HEK293T (cell line): ENCODE results near the gene CFAP299.

Experiments used
- FOXM1 ChIP-seq: fragments of 450-650 bp; IDR thresholded peaks from 2 replicates; pipeline ENCODE4 v1.6.1; 2017; ENCODE audit warnings: mild to moderate bottlenecking, borderline replicate concordance
- L3MBTL2 ChIP-seq: fragments of 450-650 bp; conservative IDR thresholded peaks from 2 replicates; pipeline ENCODE4 v1.6.1; 2016; ENCODE audit warnings: mild to moderate bottlenecking
- LEF1 ChIP-seq: fragments of 450-650 bp; IDR thresholded peaks from 2 replicates; pipeline ENCODE4 v1.6.1; 2017; ENCODE audit warnings: mild to moderate bottlenecking, borderline replicate concordance
- TF ChIP-seq, protein P1 (sequence below): fragments of 450-650 bp; IDR thresholded peaks from 2 replicates; pipeline ENCODE4 v1.6.1; 2016

DNA sequence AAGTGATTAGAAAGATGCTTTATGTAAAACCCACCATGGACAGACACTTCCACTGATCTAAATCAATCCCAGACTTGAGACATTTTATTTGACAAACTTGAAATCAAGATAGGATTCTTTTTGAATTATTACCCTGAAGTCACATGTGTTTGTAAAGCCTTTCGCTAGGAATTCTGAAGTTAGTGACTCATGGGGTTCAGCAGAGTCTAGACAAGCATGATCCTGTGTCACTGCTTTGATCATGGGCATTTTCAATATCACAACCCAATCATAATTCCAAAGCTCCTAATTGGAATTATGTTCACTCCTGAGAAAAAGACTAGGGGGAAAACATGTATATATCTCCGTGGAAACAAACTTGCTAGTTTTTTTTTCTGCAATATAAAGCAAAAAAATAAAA, 627.5 kb downstream of the CFAP299 start:
- TF ChIP-seq LEF1 = no peak
- TF ChIP-seq FOXM1 = no peak
- TF ChIP-seq, protein P1, sequence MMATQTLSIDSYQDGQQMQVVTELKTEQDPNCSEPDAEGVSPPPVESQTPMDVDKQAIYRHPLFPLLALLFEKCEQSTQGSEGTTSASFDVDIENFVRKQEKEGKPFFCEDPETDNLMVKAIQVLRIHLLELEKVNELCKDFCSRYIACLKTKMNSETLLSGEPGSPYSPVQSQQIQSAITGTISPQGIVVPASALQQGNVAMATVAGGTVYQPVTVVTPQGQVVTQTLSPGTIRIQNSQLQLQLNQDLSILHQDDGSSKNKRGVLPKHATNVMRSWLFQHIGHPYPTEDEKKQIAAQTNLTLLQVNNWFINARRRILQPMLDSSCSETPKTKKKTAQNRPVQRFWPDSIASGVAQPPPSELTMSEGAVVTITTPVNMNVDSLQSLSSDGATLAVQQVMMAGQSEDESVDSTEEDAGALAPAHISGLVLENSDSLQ = no peak
- no peak for TF ChIP-seq L3MBTL2
